Activated naive CD8-positive, alpha-beta T cell treated with anti-CD3 and anti-CD28 coated beads for 36 hours (primary cell): ENCODE data around the gene ZNF283. TPM values are rescaled to one million over a fixed set of nuclear protein-coding genes. Genes with fewer than 3 reads are reported as not detected.

Experiments used
- DNase-seq: peaks from one replicate; pipeline ENCODE4 v3.0.0; 2021
- H3K27ac Mint-ChIP-seq: one replicate; pipeline ENCODE4 v1.8.0; 2022; ENCODE audit warnings: mild to moderate bottlenecking, moderate library complexity, mixed read lengths
- H3K27me3 Mint-ChIP-seq: one replicate; pipeline ENCODE4 v1.8.0; 2022; ENCODE audit warnings: mild to moderate bottlenecking, mixed read lengths
- H3K36me3 Mint-ChIP-seq: one replicate; pipeline ENCODE4 v1.8.0; 2021; ENCODE audit warnings: mild to moderate bottlenecking, mixed read lengths
- H3K4me1 Mint-ChIP-seq: one replicate; pipeline ENCODE4 v1.8.0; 2021; ENCODE audit warnings: mixed read lengths
- H3K4me3 Mint-ChIP-seq: one replicate; pipeline ENCODE4 v1.8.0; 2022; ENCODE audit warnings: mild to moderate bottlenecking, moderate library complexity, mixed read lengths
- H3K9me3 Mint-ChIP-seq: one replicate; pipeline ENCODE4 v1.8.0; 2022; ENCODE audit warnings: mixed read lengths
- total RNA-seq, 2 experiments: library from RNA; stranded (reverse); gene quantifications; one replicate each; pipeline ENCODE4 v1.2.3, GENCODE V29; 2021

Gene ZNF283
- total RNA-seq, 2 experiments from 2014 or later: 5.6 to 7.2 TPM

GRCh38 chr19:43872547-43873336, 45.6 kb downstream of the ZNF283 start:
- no peak for DNase-seq
- peaks cover 51% of the 10 kb centered on the region for H3K36me3 Mint-ChIP-seq
- no peaks in the 10 kb centered on the region for H3K27me3 Mint-ChIP-seq
- no peak overlapping the region for H3K4me3 Mint-ChIP-seq
- no peak overlapping the region for H3K27ac Mint-ChIP-seq
- H3K4me1 Mint-ChIP-seq: no peaks in the 10 kb centered on the region
- peaks cover 59% of the 10 kb centered on the region for H3K9me3 Mint-ChIP-seq

GRCh38 chr19:43880483-43880882, 53.4 kb downstream of the ZNF283 start:
- no peak for DNase-seq
- Mint-ChIP-seq H3K4me3 (no peak overlapping the region), H3K9me3 (peaks cover 62% of the 10 kb centered on the region), H3K27me3 (no peaks in the 10 kb centered on the region), H3K27ac (no peak overlapping the region), H3K4me1 (no peaks in the 10 kb centered on the region), H3K36me3 (peaks cover 68% of the 10 kb centered on the region)

- H3K9me3 Mint-ChIP-seq: peaks cover 63% of the 10 kb centered on the region
- H3K27me3 Mint-ChIP-seq: no peaks in the 10 kb centered on the region
- peaks cover 53% of the 10 kb centered on the region for H3K36me3 Mint-ChIP-seq
- no peak within 1 kb of the TSS for H3K27ac Mint-ChIP-seq
- H3K4me3 Mint-ChIP-seq: no peak within 1 kb of the TSS
- no peaks in the 10 kb centered on the region for H3K4me1 Mint-ChIP-seq
- no peak for DNase-seq
Measured at GRCh38 chr19:43883864-43884263, 56.7 kb downstream of the ZNF283 start, which contains the start of gene ZNF404. Gene ZNF404 (minus strand): TSS chr19:43883964.

GRCh38 chr19:43895727-43896308, 68.7 kb downstream of the ZNF283 start:
- H3K27ac Mint-ChIP-seq: no peak overlapping the region
- H3K4me1 Mint-ChIP-seq: no peaks in the 10 kb centered on the region
- no peak for DNase-seq
- H3K4me3 Mint-ChIP-seq: no peak overlapping the region
- H3K9me3 Mint-ChIP-seq: peaks cover 59% of the 10 kb centered on the region
- no peaks in the 10 kb centered on the region for H3K27me3 Mint-ChIP-seq
- peaks cover 59% of the 10 kb centered on the region for H3K36me3 Mint-ChIP-seq

Other genes starting within 250 kb of the ZNF283 start
- gene IRGQ, start 231.2 kb upstream of the ZNF283 start, total RNA-seq: 10 to 100 TPM; 19.8 to 24.6 TPM
- 10 to 100 TPM; 11.7 to 14.9 TPM for gene ZNF576, start 230.7 kb upstream of the ZNF283 start, total RNA-seq
- gene SRRM5, start 215.2 kb upstream of the ZNF283 start, total RNA-seq: under 1 TPM; 0.54 to 0.60 TPM
- 10 to 100 TPM; 16.8 to 19.7 TPM for gene ZNF428, start 207.7 kb upstream of the ZNF283 start, total RNA-seq
- gene CADM4, start 187.5 kb upstream of the ZNF283 start, total RNA-seq: under 1 TPM; 0.26 to 0.29 TPM
- 1 to 10 TPM; 6.5 to 7.6 TPM for gene PLAUR, start 157.2 kb upstream of the ZNF283 start, total RNA-seq
- gene IRGC, start 111.2 kb upstream of the ZNF283 start, total RNA-seq: not detected
- gene SMG9, start 72.4 kb upstream of the ZNF283 start, total RNA-seq: 10 to 100 TPM; 55.7 to 58.1 TPM
- gene KCNN4, start 46.3 kb upstream of the ZNF283 start, total RNA-seq: 10 to 100 TPM; 38.9 to 41.5 TPM
- 1 to 10 TPM; 1.6 TPM for gene LYPD5, start 24.9 kb upstream of the ZNF283 start, total RNA-seq
- 1 to 10 TPM; 2.9 to 3.1 TPM for gene ZNF404, start 56.6 kb downstream of the ZNF283 start, total RNA-seq
- gene ZNF45, start 108.0 kb downstream of the ZNF283 start, total RNA-seq: 10 to 100 TPM; 11.9 to 12.2 TPM
- gene ZNF221, start 123.9 kb downstream of the ZNF283 start, total RNA-seq: 1 to 10 TPM; 1.2 to 1.6 TPM
- 1 to 10 TPM; 6.7 to 7.0 TPM for gene ZNF155, start 156.9 kb downstream of the ZNF283 start, total RNA-seq
- gene ZNF230, start 175.6 kb downstream of the ZNF283 start, total RNA-seq: 1 to 10 TPM; 2.5 to 3.9 TPM
- 1 to 10 TPM; 2.5 to 3.5 TPM for gene ZNF222, start 198.1 kb downstream of the ZNF283 start, total RNA-seq
- 1 to 10 TPM; 1.4 to 1.8 TPM for gene ZNF223, start 224.7 kb downstream of the ZNF283 start, total RNA-seq
- 1 to 10 TPM; 1.6 to 1.7 TPM for gene ZNF284, start 244.8 kb downstream of the ZNF283 start, total RNA-seq